Caco-2 (cell line): ENCODE measurements around the gene FAM200B. TPM values are rescaled to one million over a fixed set of nuclear protein-coding genes. Genes with fewer than 3 reads are reported as not detected.
A peak's percentile ranks its signal among the peaks of the same experiment; 100 is the strongest.

ENCODE experiments used
- BruUV-seq: library from RNA; stranded (reverse); fragments of 400-500 nt; replicated peaks from 2 replicates; lab custom pipeline; 2021; lab: Mats Ljungman, UMichigan
- CTCF ChIA-PET: fragments of 300-600 bp; sonication (Branson Sonifier 250); formaldehyde crosslinking; loops from one replicate; lab custom pipeline; 2022; ENCODE audit warnings: antibody characterized with exemption; lab: Charles Lee
- POLR2A ChIA-PET: fragments of 300-600 bp; sonication (Branson Sonifier 250); formaldehyde crosslinking; loops from one replicate; lab custom pipeline; 2022; ENCODE audit warnings: antibody characterized with exemption; lab: Charles Lee
- DNase-seq, 2 experiments: peaks; one replicate each; pipeline versions ENCODE4 v3.0.0 to v3.0.0-alpha.2; 2020 to 2022
- H3K27me3 ChIP-seq: replicated peaks from 2 replicates; pipeline ENCODE4 v1.6.0; 2011; ENCODE audit warnings: low read length; ENCODE audit not compliant: control insufficient read depth, insufficient read depth
- H3K36me3 ChIP-seq: 2 replicates; pipeline ENCODE4 v1.5.1; 2011; ENCODE audit warnings: low read length; ENCODE audit not compliant: control insufficient read depth, insufficient read depth
- H3K4me1 ChIP-seq: fragments of 250-450 bp; sonication (Bioruptor Pico); 2 replicates; pipeline ENCODE4 v1.5.1; 2020; ENCODE audit warnings: mild to moderate bottlenecking
- H3K4me3 ChIP-seq: 2 replicates; pipeline ENCODE4 v1.5.1; 2011; ENCODE audit warnings: low read depth, mild to moderate bottlenecking, control low read depth, low read length
- H3K9me3 ChIP-seq: fragments of 250-450 bp; sonication (Bioruptor Pico); 2 replicates; pipeline ENCODE4 v1.5.1; 2020; ENCODE audit warnings: mild to moderate bottlenecking, moderate library complexity
- H3K27ac Mint-ChIP-seq: one replicate; pipeline ENCODE4 v1.8.0; 2022; ENCODE audit warnings: mixed read lengths; ENCODE audit not compliant: unreplicated experiment
- H3K27me3 Mint-ChIP-seq: one replicate; pipeline ENCODE4 v1.8.0; 2022; ENCODE audit warnings: mixed read lengths; ENCODE audit not compliant: insufficient read depth, unreplicated experiment
- H3K36me3 Mint-ChIP-seq: one replicate; pipeline ENCODE4 v1.8.0; 2022; ENCODE audit warnings: mild to moderate bottlenecking, mixed read lengths; ENCODE audit not compliant: insufficient read depth, unreplicated experiment
- H3K4me1 Mint-ChIP-seq: one replicate; pipeline ENCODE4 v1.8.0; 2022; ENCODE audit warnings: low read depth, mixed read lengths; ENCODE audit not compliant: unreplicated experiment
- H3K4me3 Mint-ChIP-seq: one replicate; pipeline ENCODE4 v1.8.0; 2022; ENCODE audit warnings: mild to moderate bottlenecking, moderate library complexity, mixed read lengths; ENCODE audit not compliant: unreplicated experiment
- H3K9me3 Mint-ChIP-seq: one replicate; pipeline ENCODE4 v1.8.0; 2022; ENCODE audit warnings: mixed read lengths; ENCODE audit not compliant: unreplicated experiment
- intact Hi-C: fragments of 100-400 bp; cut with micrococcal nuclease; formaldehyde crosslinking; loops from one replicate; pipeline ENCODE4 v1.10.0; 2022; ENCODE audit not compliant: unreplicated experiment
- total RNA-seq: library from RNA; stranded (reverse); gene quantifications from 2 replicates; pipeline ENCODE4 v1.2.3, GENCODE V29; 2022
- TF ChIP-seq, protein P1 (sequence below), 2 experiments: fragments of 200-600 bp in 1 of 2; IDR thresholded peaks; 1 replicate in 1 of 2; 2 replicates in 1 of 2; pipeline versions ENCODE4 v1.5.1 to v1.8.0; 2011 to 2022; ENCODE audit warnings: antibody characterized with exemption in 1 of 2, control low read depth in 1 of 2, inconsistent platforms in 1 of 2, low read depth in 1 of 2, low read length in 1 of 2, mild to moderate bottlenecking in 1 of 2, moderate library complexity in 1 of 2; ENCODE audit not compliant: insufficient read depth in 1 of 2, severe bottlenecking in 1 of 2, unreplicated experiment in 1 of 2

The FAM200B gene
- total RNA-seq, 1 experiment from 2014 or later: 15.5 TPM

GRCh38 chr4:15648600-15648999 is 33.0 kb upstream of the FAM200B start:
- Mint-ChIP-seq H3K4me1 (peaks cover 8% of the 10 kb centered on the region), H3K27me3 (no peaks in the 10 kb centered on the region), H3K4me3 (no peak overlapping the region), H3K27ac (no peak overlapping the region), H3K9me3 (no peaks in the 10 kb centered on the region), H3K36me3 (peaks cover 7% of the 10 kb centered on the region)
- TF ChIP-seq, protein P1, sequence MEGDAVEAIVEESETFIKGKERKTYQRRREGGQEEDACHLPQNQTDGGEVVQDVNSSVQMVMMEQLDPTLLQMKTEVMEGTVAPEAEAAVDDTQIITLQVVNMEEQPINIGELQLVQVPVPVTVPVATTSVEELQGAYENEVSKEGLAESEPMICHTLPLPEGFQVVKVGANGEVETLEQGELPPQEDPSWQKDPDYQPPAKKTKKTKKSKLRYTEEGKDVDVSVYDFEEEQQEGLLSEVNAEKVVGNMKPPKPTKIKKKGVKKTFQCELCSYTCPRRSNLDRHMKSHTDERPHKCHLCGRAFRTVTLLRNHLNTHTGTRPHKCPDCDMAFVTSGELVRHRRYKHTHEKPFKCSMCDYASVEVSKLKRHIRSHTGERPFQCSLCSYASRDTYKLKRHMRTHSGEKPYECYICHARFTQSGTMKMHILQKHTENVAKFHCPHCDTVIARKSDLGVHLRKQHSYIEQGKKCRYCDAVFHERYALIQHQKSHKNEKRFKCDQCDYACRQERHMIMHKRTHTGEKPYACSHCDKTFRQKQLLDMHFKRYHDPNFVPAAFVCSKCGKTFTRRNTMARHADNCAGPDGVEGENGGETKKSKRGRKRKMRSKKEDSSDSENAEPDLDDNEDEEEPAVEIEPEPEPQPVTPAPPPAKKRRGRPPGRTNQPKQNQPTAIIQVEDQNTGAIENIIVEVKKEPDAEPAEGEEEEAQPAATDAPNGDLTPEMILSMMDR (IDR thresholded peaks at IDR 0.05; ENCODE audit: insufficient read depth in 1 of 2, low read depth in 1 of 2, low read length in 1 of 2, severe bottlenecking in 1 of 2, unreplicated experiment in 1 of 2): no peak
- DNase-seq: no peak
- Histone ChIP-seq H3K4me1 (peaks cover 8% of the 10 kb centered on the region), H3K4me3 (no peak overlapping the region), H3K27me3 (no peaks in the 10 kb centered on the region), H3K9me3 (no peaks in the 10 kb centered on the region), H3K36me3 (no peaks in the 10 kb centered on the region)
- intact Hi-C loops: no loop called here
- POLR2A ChIA-PET: no interaction called here
- no TSS peak for BruUV-seq
- CTCF ChIA-PET: no interaction called here

- Histone ChIP-seq H3K4me3 (no peak overlapping the region), H3K27me3 (no peaks in the 10 kb centered on the region), H3K9me3 (no peaks in the 10 kb centered on the region), H3K36me3 (no peaks in the 10 kb centered on the region), H3K4me1 (peaks cover 8% of the 10 kb centered on the region)
- peaks cover 9% of the 10 kb centered on the region for H3K36me3 Mint-ChIP-seq
- no TSS peak for BruUV-seq
- no peaks in the 10 kb centered on the region for H3K9me3 Mint-ChIP-seq
- POLR2A ChIA-PET: no interaction called here
- TF ChIP-seq, protein P1 (IDR thresholded peaks at IDR 0.05; ENCODE audit: insufficient read depth in 1 of 2, low read depth in 1 of 2, low read length in 1 of 2, severe bottlenecking in 1 of 2, unreplicated experiment in 1 of 2): peak; percentile 47 to 72
- intact Hi-C loops: loop anchor here (1.0 to 10.0 kb wide), 2 partner anchors 171 to 415 kb away; no protein-coding TSS in a partner anchor
- CTCF ChIA-PET: interaction anchor here (0.7 to 1.0 kb wide), 2 partner anchors 16 to 170 kb away, joined by 5 to 14 read pairs; no protein-coding TSS in a partner anchor
- peak; percentile 60 to 69 for DNase-seq
- H3K27me3 Mint-ChIP-seq: no peaks in the 10 kb centered on the region
- peaks cover 8% of the 10 kb centered on the region for H3K4me1 Mint-ChIP-seq
- no peak overlapping the region for H3K27ac Mint-ChIP-seq
- no peak overlapping the region for H3K4me3 Mint-ChIP-seq
These were observed 31.6 kb upstream of the FAM200B start for GRCh38 chr4:15649914-15650545.

- Mint-ChIP-seq H3K27ac (no peak overlapping the region), H3K4me3 (no peak overlapping the region), H3K4me1 (peaks cover 14% of the 10 kb centered on the region), H3K36me3 (peaks cover 23% of the 10 kb centered on the region), H3K27me3 (no peaks in the 10 kb centered on the region), H3K9me3 (no peaks in the 10 kb centered on the region)
- intact Hi-C loops: loop anchor here (10.0 kb wide), 1 partner anchor 417 kb away; no protein-coding TSS in a partner anchor
- Histone ChIP-seq H3K4me3 (no peak overlapping the region), H3K27me3 (no peaks in the 10 kb centered on the region), H3K4me1 (peaks cover 14% of the 10 kb centered on the region), H3K9me3 (no peaks in the 10 kb centered on the region), H3K36me3 (no peaks in the 10 kb centered on the region)
- DNase-seq: no peak
- ChIA-PET CTCF (no interaction called here), POLR2A (interaction anchor here (1.0 kb wide), 1 partner anchor 30 kb away, joined by 3 read pairs; the partner anchor contains the start of gene FAM200B)
- BruUV-seq: no TSS peak
- TF ChIP-seq, protein P1 (IDR thresholded peaks at IDR 0.05; ENCODE audit: insufficient read depth in 1 of 2, low read depth in 1 of 2, low read length in 1 of 2, severe bottlenecking in 1 of 2, unreplicated experiment in 1 of 2): no peak
These were observed 30.0 kb upstream of the FAM200B start for GRCh38 chr4:15651676-15652075.
